A549 (cell line): ENCODE measurements around the gene DMGDH.

Experiments
- CEBPB ChIP-seq, 2 experiments: fragments of >200 bp in 1 of 2; sonication (Bioruptor Twin) in 1 of 2; formaldehyde crosslinking in 1 of 2; IDR thresholded peaks; 2 replicates each; pipeline ENCODE4 v1.6.1; 2012 to 2016
- EP300 ChIP-seq, 2 experiments: fragments of >200 bp; sonication (Bioruptor Twin); formaldehyde crosslinking; IDR thresholded peaks; 2 replicates in 1 of 2; 3 replicates in 1 of 2; pipeline ENCODE4 v1.6.1; 2016 to 2017
- KDM1A ChIP-seq: fragments of 200-600 bp; sonication (generic); IDR thresholded peaks from 2 replicates; pipeline ENCODE4 v1.6.1; 2016; ENCODE audit warnings: low read depth, mild to moderate bottlenecking
- TF ChIP-seq, protein P1 (sequence below): fragments of >200 bp; sonication (Bioruptor Twin); formaldehyde crosslinking; IDR thresholded peaks from 3 replicates; pipeline ENCODE4 v1.5.1; 2016

DNA sequence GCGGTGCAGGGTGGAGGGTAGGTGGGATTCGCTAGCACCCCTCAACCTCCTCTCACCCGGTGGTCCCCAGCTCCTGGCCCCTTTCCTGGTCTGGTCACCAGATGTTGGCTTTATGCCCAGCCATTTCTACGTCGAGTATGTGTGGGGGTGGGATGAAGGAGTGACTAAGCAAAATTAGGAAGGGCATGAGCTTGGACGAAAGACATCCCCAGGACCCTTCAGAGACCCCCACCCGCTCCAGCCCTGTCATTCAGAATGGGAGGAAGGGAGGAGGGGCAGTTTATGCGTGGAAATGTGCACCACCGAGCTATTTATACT lies 835 bp upstream of the DMGDH start:
- TF ChIP-seq, protein P1, sequence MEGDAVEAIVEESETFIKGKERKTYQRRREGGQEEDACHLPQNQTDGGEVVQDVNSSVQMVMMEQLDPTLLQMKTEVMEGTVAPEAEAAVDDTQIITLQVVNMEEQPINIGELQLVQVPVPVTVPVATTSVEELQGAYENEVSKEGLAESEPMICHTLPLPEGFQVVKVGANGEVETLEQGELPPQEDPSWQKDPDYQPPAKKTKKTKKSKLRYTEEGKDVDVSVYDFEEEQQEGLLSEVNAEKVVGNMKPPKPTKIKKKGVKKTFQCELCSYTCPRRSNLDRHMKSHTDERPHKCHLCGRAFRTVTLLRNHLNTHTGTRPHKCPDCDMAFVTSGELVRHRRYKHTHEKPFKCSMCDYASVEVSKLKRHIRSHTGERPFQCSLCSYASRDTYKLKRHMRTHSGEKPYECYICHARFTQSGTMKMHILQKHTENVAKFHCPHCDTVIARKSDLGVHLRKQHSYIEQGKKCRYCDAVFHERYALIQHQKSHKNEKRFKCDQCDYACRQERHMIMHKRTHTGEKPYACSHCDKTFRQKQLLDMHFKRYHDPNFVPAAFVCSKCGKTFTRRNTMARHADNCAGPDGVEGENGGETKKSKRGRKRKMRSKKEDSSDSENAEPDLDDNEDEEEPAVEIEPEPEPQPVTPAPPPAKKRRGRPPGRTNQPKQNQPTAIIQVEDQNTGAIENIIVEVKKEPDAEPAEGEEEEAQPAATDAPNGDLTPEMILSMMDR: no peak
- TF ChIP-seq EP300 (IDR thresholded peaks at IDR 0.05): no peak
- TF ChIP-seq CEBPB (IDR thresholded peaks at IDR 0.05): no peak
- no peak for TF ChIP-seq KDM1A
